Measurements from ENCODE around the gene USP17L24.
"Not testable (repeated sequence)": the region's sequence is repeated elsewhere in the genome, so short reads cannot be mapped to it uniquely, and the experiment has no call there.

The USP17L24 gene

GRCh38 chr4:9324865-9325264 is at the start of gene USP17L24:
Gene USP17L24 (plus strand): TSS chr4:9325165. CDS start chr4:9325165, 0 bp downstream.
- not testable (repeated sequence) for DNase-seq

DNA sequence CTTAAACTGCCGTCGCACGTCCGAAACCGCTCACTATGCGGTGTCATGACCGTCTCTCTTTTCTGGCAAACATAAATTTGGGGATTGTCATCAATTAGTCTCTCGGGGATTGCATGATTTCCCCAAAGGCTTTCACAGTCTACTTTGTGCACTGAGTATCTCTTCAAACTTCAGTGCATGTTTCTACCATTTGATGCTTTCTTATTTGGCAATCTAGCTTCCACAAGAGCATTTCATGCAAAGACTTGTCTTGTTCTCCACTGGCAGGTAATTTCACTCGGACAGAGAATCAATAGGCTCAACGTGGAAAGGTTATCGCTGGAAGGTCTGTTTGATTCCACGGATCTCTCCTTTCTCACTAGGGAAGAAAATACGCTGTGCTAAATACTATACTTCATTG is 774 bp upstream of the USP17L24 start:
- not testable (repeated sequence) for DNase-seq

GRCh38 chr4:9329611-9330010 is 4.6 kb downstream of the USP17L24 start, which contains the start of gene USP17L25:
Gene USP17L25 (plus strand): TSS chr4:9329911. CDS start chr4:9329911, 0 bp downstream.
- DNase-seq: not testable (repeated sequence)

DNA sequence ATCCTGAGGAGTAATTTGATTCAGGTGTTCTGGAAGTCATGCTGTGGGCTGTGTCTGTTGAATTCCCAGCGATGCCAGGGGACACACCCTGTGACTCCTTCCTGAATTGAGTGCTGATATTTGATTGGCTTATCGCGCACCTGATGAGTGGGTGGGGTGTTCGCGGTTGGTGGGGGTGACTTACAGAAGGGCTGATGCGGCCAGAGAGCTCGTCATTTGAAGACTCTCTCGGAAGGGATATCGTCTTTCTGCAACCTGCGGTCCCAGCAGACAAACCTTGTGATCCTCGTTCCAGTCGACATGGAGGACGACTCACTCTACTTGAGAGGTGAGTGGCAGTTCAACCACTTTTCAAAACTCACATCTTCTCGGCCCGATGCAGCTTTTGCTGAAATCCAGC is 9.4 kb downstream of the USP17L24 start, which contains the start of gene USP17L26:
Gene USP17L26 (plus strand): TSS at position 301 of the 400 bp plus-strand sequence. CDS start 0 bp downstream, at position 301.
- DNase-seq: not testable (repeated sequence)

DNA sequence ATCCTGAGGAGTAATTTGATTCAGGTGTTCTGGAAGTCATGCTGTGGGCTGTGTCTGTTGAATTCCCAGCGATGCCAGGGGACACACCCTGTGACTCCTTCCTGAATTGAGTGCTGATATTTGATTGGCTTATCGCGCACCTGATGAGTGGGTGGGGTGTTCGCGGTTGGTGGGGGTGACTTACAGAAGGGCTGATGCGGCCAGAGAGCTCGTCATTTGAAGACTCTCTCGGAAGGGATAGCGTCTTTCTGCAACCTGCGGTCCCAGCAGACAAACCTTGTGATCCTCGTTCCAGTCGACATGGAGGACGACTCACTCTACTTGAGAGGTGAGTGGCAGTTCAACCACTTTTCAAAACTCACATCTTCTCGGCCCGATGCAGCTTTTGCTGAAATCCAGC is 14.1 kb downstream of the USP17L24 start, which contains the start of gene USP17L5:
Gene USP17L5 (plus strand): TSS at position 301 of the 400 bp plus-strand sequence. CDS start 0 bp downstream, at position 301.
- DNase-seq: not testable (repeated sequence)

DNA sequence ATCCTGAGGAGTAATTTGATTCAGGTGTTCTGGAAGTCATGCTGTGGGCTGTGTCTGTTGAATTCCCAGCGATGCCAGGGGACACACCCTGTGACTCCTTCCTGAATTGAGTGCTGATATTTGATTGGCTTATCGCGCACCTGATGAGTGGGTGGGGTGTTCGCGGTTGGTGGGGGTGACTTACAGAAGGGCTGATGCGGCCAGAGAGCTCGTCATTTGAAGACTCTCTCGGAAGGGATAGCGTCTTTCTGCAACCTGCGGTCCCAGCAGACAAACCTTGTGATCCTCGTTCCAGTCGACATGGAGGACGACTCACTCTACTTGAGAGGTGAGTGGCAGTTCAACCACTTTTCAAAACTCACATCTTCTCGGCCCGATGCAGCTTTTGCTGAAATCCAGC is 18.9 kb downstream of the USP17L24 start, which contains the start of gene USP17L27:
Gene USP17L27 (plus strand): TSS at position 301 of the 400 bp plus-strand sequence. CDS start 0 bp downstream, at position 301.
- DNase-seq: not testable (repeated sequence)

DNA sequence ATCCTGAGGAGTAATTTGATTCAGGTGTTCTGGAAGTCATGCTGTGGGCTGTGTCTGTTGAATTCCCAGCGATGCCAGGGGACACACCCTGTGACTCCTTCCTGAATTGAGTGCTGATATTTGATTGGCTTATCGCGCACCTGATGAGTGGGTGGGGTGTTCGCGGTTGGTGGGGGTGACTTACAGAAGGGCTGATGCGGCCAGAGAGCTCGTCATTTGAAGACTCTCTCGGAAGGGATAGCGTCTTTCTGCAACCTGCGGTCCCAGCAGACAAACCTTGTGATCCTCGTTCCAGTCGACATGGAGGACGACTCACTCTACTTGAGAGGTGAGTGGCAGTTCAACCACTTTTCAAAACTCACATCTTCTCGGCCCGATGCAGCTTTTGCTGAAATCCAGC is 23.6 kb downstream of the USP17L24 start, which contains the start of gene USP17L28:
Gene USP17L28 (plus strand): TSS at position 301 of the 400 bp plus-strand sequence. CDS start 0 bp downstream, at position 301.
- not testable (repeated sequence) for DNase-seq

DNA sequence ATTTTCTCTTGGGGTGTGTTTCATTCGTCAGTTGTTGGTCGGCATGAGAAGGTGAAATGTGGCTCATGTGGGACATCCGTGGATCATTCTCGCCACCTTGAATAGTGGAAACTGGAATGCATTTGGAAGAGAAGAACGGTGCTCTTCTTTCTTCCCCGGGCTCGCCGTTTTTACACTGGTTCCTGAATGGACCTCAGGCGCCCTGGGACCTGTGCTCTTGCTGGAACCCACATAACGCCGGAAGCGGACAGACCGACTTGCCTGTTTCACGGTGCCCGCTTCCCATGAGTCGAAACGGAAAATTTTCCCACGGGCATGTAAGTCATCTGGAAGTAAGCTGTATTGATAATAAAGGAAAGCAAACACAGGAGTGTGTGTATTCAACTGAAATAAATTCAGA is 25.9 kb downstream of the USP17L24 start:
- DNase-seq: not testable (repeated sequence)

- DNase-seq: not testable (repeated sequence)
Observed at GRCh38 chr4:9353338-9353737, 28.4 kb downstream of the USP17L24 start, which contains the start of gene USP17L29. Gene USP17L29 (plus strand): TSS chr4:9353638. CDS start chr4:9353638, 0 bp downstream.

DNA sequence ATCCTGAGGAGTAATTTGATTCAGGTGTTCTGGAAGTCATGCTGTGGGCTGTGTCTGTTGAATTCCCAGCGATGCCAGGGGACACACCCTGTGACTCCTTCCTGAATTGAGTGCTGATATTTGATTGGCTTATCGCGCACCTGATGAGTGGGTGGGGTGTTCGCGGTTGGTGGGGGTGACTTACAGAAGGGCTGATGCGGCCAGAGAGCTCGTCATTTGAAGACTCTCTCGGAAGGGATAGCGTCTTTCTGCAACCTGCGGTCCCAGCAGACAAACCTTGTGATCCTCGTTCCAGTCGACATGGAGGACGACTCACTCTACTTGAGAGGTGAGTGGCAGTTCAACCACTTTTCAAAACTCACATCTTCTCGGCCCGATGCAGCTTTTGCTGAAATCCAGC is 37.9 kb downstream of the USP17L24 start, which contains the start of gene USP17L30:
Gene USP17L30 (plus strand): TSS at position 301 of the 400 bp plus-strand sequence. CDS start 0 bp downstream, at position 301.
- not testable (repeated sequence) for DNase-seq

Measured in NCI-H526 (cell line).